Activated naive CD8-positive, alpha-beta T cell treated with anti-CD3 and anti-CD28 coated beads, Interleukin-2, amount 50 U/mL, for 24 hours (primary cell): ENCODE results near the gene CMPK1.

Experiments
- ATAC-seq: fragments of 150-1000 bp; cut with Tn5 transposase; one replicate; pipeline ENCODE4 v1.10.0; 2021
- DNase-seq: peaks from one replicate; pipeline ENCODE4 v3.0.0; 2021
- H3K27ac Mint-ChIP-seq: one replicate; pipeline ENCODE4 v1.8.0; 2021; ENCODE audit warnings: mild to moderate bottlenecking, mixed read lengths
- H3K27me3 Mint-ChIP-seq: one replicate; pipeline ENCODE4 v1.8.0; 2021; ENCODE audit warnings: mixed read lengths
- H3K36me3 Mint-ChIP-seq: one replicate; pipeline ENCODE4 v1.8.0; 2021; ENCODE audit warnings: low read depth, mixed read lengths
- H3K4me1 Mint-ChIP-seq: one replicate; pipeline ENCODE4 v1.8.0; 2021; ENCODE audit warnings: mixed read lengths
- H3K4me3 Mint-ChIP-seq: one replicate; pipeline ENCODE4 v1.8.0; 2021; ENCODE audit warnings: mild to moderate bottlenecking, moderate library complexity, mixed read lengths
- H3K9me3 Mint-ChIP-seq: one replicate; pipeline ENCODE4 v1.8.0; 2021; ENCODE audit warnings: mixed read lengths

The CMPK1 gene

GRCh38 chr1:47367651-47368050 is 34.1 kb downstream of the CMPK1 start:
- peaks cover 3% of the 10 kb centered on the region for H3K4me1 Mint-ChIP-seq
- no peak overlapping the region for H3K4me3 Mint-ChIP-seq
- no peaks in the 10 kb centered on the region for H3K9me3 Mint-ChIP-seq
- DNase-seq (no peak), ATAC-seq (no peak)
- peaks cover 21% of the 10 kb centered on the region for H3K36me3 Mint-ChIP-seq
- H3K27me3 Mint-ChIP-seq, result no peaks in the 10 kb centered on the region
- H3K27ac Mint-ChIP-seq, result no peak overlapping the region

- Mint-ChIP-seq H3K4me3 (no peak overlapping the region), H3K27ac (no peak overlapping the region), H3K9me3 (no peaks in the 10 kb centered on the region), H3K27me3 (no peaks in the 10 kb centered on the region), H3K4me1 (no peaks in the 10 kb centered on the region), H3K36me3 (peaks cover 37% of the 10 kb centered on the region)
- no peak for DNase-seq
- ATAC-seq, result no peak
Observed at GRCh38 chr1:47371016-47371517, 37.5 kb downstream of the CMPK1 start.

GRCh38 chr1:47374501-47374900 is 40.9 kb downstream of the CMPK1 start:
- ATAC-seq (no peak), DNase-seq (no peak)
- peaks cover 53% of the 10 kb centered on the region for H3K36me3 Mint-ChIP-seq
- H3K9me3 Mint-ChIP-seq, result no peaks in the 10 kb centered on the region
- H3K4me1 Mint-ChIP-seq, result no peaks in the 10 kb centered on the region
- H3K27ac Mint-ChIP-seq, result no peak overlapping the region
- H3K4me3 Mint-ChIP-seq, result no peak overlapping the region
- no peaks in the 10 kb centered on the region for H3K27me3 Mint-ChIP-seq

GRCh38 chr1:47378147-47378546 is 44.6 kb downstream of the CMPK1 start:
- Mint-ChIP-seq H3K36me3 (peaks cover 40% of the 10 kb centered on the region), H3K9me3 (no peaks in the 10 kb centered on the region), H3K4me3 (no peak overlapping the region), H3K27me3 (no peaks in the 10 kb centered on the region), H3K27ac (no peak overlapping the region), H3K4me1 (no peaks in the 10 kb centered on the region)
- ATAC-seq, result no peak
- no peak for DNase-seq

GRCh38 chr1:47380699-47381098 is 47.1 kb downstream of the CMPK1 start:
- peaks cover 24% of the 10 kb centered on the region for H3K36me3 Mint-ChIP-seq
- no peak for ATAC-seq
- no peaks in the 10 kb centered on the region for H3K9me3 Mint-ChIP-seq
- no peak overlapping the region for H3K4me3 Mint-ChIP-seq
- DNase-seq, result no peak
- H3K4me1 Mint-ChIP-seq, result no peaks in the 10 kb centered on the region
- H3K27me3 Mint-ChIP-seq, result no peaks in the 10 kb centered on the region
- H3K27ac Mint-ChIP-seq, result no peak overlapping the region

- Mint-ChIP-seq H3K27me3 (no peaks in the 10 kb centered on the region), H3K27ac (no peak overlapping the region), H3K4me3 (no peak overlapping the region), H3K36me3 (peaks cover 18% of the 10 kb centered on the region), H3K9me3 (no peaks in the 10 kb centered on the region), H3K4me1 (no peaks in the 10 kb centered on the region)
- no peak for ATAC-seq
- no peak for DNase-seq
Observed at GRCh38 chr1:47382399-47382983, 48.9 kb downstream of the CMPK1 start.

- H3K9me3 Mint-ChIP-seq, result no peaks in the 10 kb centered on the region
- ATAC-seq (no peak), DNase-seq (no peak)
- H3K36me3 Mint-ChIP-seq, result peaks cover 7% of the 10 kb centered on the region
- no peaks in the 10 kb centered on the region for H3K4me1 Mint-ChIP-seq
- no peak overlapping the region for H3K27ac Mint-ChIP-seq
- no peak overlapping the region for H3K4me3 Mint-ChIP-seq
- H3K27me3 Mint-ChIP-seq, result peaks cover 2% of the 10 kb centered on the region
Observed at GRCh38 chr1:47384083-47384482, 50.5 kb downstream of the CMPK1 start.

- no peaks in the 10 kb centered on the region for H3K9me3 Mint-ChIP-seq
- H3K4me1 Mint-ChIP-seq, result no peaks in the 10 kb centered on the region
- DNase-seq (no peak), ATAC-seq (no peak)
- peaks cover 2% of the 10 kb centered on the region for H3K27me3 Mint-ChIP-seq
- no peaks in the 10 kb centered on the region for H3K36me3 Mint-ChIP-seq
- H3K27ac Mint-ChIP-seq, result no peak overlapping the region
- no peak overlapping the region for H3K4me3 Mint-ChIP-seq
Observed at GRCh38 chr1:47385020-47385419, 51.4 kb downstream of the CMPK1 start.

- ATAC-seq, result no peak
- Mint-ChIP-seq H3K4me3 (no peak overlapping the region), H3K36me3 (no peaks in the 10 kb centered on the region), H3K4me1 (no peaks in the 10 kb centered on the region), H3K27ac (no peak overlapping the region), H3K27me3 (peaks cover 4% of the 10 kb centered on the region), H3K9me3 (no peaks in the 10 kb centered on the region)
- DNase-seq, result no peak
Observed at GRCh38 chr1:47386268-47386667, 52.7 kb downstream of the CMPK1 start.

- Mint-ChIP-seq H3K9me3 (no peaks in the 10 kb centered on the region), H3K4me1 (no peaks in the 10 kb centered on the region), H3K36me3 (no peaks in the 10 kb centered on the region), H3K4me3 (no peak overlapping the region), H3K27me3 (peaks cover 8% of the 10 kb centered on the region), H3K27ac (no peak overlapping the region)
- ATAC-seq (peak; percentile 11), DNase-seq (no peak)
Observed at GRCh38 chr1:47388030-47388890, 54.7 kb downstream of the CMPK1 start.

GRCh38 chr1:47388891-47389238 is 55.3 kb downstream of the CMPK1 start:
- no peaks in the 10 kb centered on the region for H3K9me3 Mint-ChIP-seq
- DNase-seq (peak; percentile 57), ATAC-seq (peak; percentile 78)
- no peak overlapping the region for H3K4me3 Mint-ChIP-seq
- H3K36me3 Mint-ChIP-seq, result no peaks in the 10 kb centered on the region
- H3K4me1 Mint-ChIP-seq, result no peaks in the 10 kb centered on the region
- H3K27me3 Mint-ChIP-seq, result peaks cover 8% of the 10 kb centered on the region
- H3K27ac Mint-ChIP-seq, result no peak overlapping the region

- Mint-ChIP-seq H3K4me1 (no peaks in the 10 kb centered on the region), H3K9me3 (no peaks in the 10 kb centered on the region), H3K27ac (no peak overlapping the region), H3K27me3 (peaks cover 14% of the 10 kb centered on the region), H3K36me3 (no peaks in the 10 kb centered on the region), H3K4me3 (no peak overlapping the region)
- DNase-seq (no peak), ATAC-seq (no peak)
Observed at GRCh38 chr1:47389731-47390130, 56.1 kb downstream of the CMPK1 start.

GRCh38 chr1:47390843-47391242 is 57.3 kb downstream of the CMPK1 start:
- Mint-ChIP-seq H3K27ac (no peak overlapping the region), H3K27me3 (peaks cover 15% of the 10 kb centered on the region), H3K9me3 (no peaks in the 10 kb centered on the region), H3K4me3 (no peak overlapping the region), H3K4me1 (no peaks in the 10 kb centered on the region), H3K36me3 (no peaks in the 10 kb centered on the region)
- ATAC-seq, result no peak
- no peak for DNase-seq

GRCh38 chr1:47393141-47393540 is 59.6 kb downstream of the CMPK1 start:
- DNase-seq (no peak), ATAC-seq (no peak)
- Mint-ChIP-seq H3K4me3 (no peak overlapping the region), H3K9me3 (no peaks in the 10 kb centered on the region), H3K27ac (no peak overlapping the region), H3K27me3 (peaks cover 16% of the 10 kb centered on the region), H3K36me3 (no peaks in the 10 kb centered on the region), H3K4me1 (no peaks in the 10 kb centered on the region)

GRCh38 chr1:47395433-47395832 is 61.8 kb downstream of the CMPK1 start:
- Mint-ChIP-seq H3K4me3 (no peak overlapping the region), H3K4me1 (no peaks in the 10 kb centered on the region), H3K27me3 (peaks cover 18% of the 10 kb centered on the region), H3K9me3 (no peaks in the 10 kb centered on the region), H3K27ac (no peak overlapping the region), H3K36me3 (no peaks in the 10 kb centered on the region)
- no peak for DNase-seq
- ATAC-seq, result no peak
